NB4 (cell line): ENCODE measurements around the gene SCAMP3.

Experiments used
- MYC ChIP-seq: IDR thresholded peaks from 2 replicates; pipeline ENCODE4 v1.6.1; 2011; ENCODE audit warnings: low read depth, low read length
- POLR2A ChIP-seq: IDR thresholded peaks from 2 replicates; pipeline ENCODE4 v1.6.1; 2011; ENCODE audit warnings: mild to moderate bottlenecking; ENCODE audit not compliant: insufficient read length; ENCODE audit errors: extremely low read depth
- TF ChIP-seq, protein P1 (sequence below): IDR thresholded peaks from one replicate; pipeline ENCODE4 v1.5.1; 2012; ENCODE audit warnings: low read depth, low read length
- TF ChIP-seq, protein P2 (sequence below): IDR thresholded peaks from 2 replicates; pipeline ENCODE4 v1.6.1; 2011; ENCODE audit warnings: low read depth, low read length

- TF ChIP-seq, protein P1, sequence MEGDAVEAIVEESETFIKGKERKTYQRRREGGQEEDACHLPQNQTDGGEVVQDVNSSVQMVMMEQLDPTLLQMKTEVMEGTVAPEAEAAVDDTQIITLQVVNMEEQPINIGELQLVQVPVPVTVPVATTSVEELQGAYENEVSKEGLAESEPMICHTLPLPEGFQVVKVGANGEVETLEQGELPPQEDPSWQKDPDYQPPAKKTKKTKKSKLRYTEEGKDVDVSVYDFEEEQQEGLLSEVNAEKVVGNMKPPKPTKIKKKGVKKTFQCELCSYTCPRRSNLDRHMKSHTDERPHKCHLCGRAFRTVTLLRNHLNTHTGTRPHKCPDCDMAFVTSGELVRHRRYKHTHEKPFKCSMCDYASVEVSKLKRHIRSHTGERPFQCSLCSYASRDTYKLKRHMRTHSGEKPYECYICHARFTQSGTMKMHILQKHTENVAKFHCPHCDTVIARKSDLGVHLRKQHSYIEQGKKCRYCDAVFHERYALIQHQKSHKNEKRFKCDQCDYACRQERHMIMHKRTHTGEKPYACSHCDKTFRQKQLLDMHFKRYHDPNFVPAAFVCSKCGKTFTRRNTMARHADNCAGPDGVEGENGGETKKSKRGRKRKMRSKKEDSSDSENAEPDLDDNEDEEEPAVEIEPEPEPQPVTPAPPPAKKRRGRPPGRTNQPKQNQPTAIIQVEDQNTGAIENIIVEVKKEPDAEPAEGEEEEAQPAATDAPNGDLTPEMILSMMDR, result no peak
- TF ChIP-seq POLR2A (peak; percentile 69), MYC (no peak; the same call in 1 of the 2 replicates)
- TF ChIP-seq, protein P2, sequence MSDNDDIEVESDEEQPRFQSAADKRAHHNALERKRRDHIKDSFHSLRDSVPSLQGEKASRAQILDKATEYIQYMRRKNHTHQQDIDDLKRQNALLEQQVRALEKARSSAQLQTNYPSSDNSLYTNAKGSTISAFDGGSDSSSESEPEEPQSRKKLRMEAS, result peak; percentile 42; the same call in 1 of the 2 replicates
Observed at GRCh38 chr1:155308493-155309422, 46.6 kb upstream of the SCAMP3 start, which contains the start of gene FDPS.
